HepG2 (cell line): Measurements from ENCODE around the gene LMOD1. TPM values are rescaled to one million over a fixed set of nuclear protein-coding genes. Genes with fewer than 3 reads are reported as not detected.

ENCODE experiments used
- ATAD3A ChIP-seq: sonication (generic); formaldehyde crosslinking; IDR thresholded peaks from 2 replicates; pipeline ENCODE4 v1.4.0; 2020; ENCODE audit warnings: missing genetic modification reagents
- ATRX ChIP-seq: sonication (generic); formaldehyde crosslinking; IDR thresholded peaks from 2 replicates; pipeline ENCODE4 v1.4.0; 2020; ENCODE audit warnings: missing genetic modification reagents, borderline replicate concordance
- CCDC6 ChIP-seq: sonication (generic); formaldehyde crosslinking; IDR thresholded peaks from 2 replicates; pipeline ENCODE4 v1.8.1; 2022; ENCODE audit warnings: mild to moderate bottlenecking, missing genetic modification reagents, moderate library complexity
- EZH2 ChIP-seq: conservative IDR thresholded peaks from 2 replicates; pipeline ENCODE4 v1.6.1; 2012; ENCODE audit warnings: mild to moderate bottlenecking, low read depth, low read length, moderate library complexity
- PHF5A ChIP-seq: IDR thresholded peaks from one replicate; pipeline ENCODE4 v1.6.1; 2018; ENCODE audit warnings: low read depth, missing genetic modification reagents; ENCODE audit not compliant: unreplicated experiment
- RFX1 ChIP-seq: fragments of 450-650 bp; IDR thresholded peaks from 2 replicates; pipeline ENCODE4 v1.6.1; 2017
- RFX5 ChIP-seq: IDR thresholded peaks from 2 replicates; pipeline ENCODE4 v1.6.1; 2011; ENCODE audit warnings: low read depth, low read length, improper control_type of control experiment
- RFXANK ChIP-seq: IDR thresholded peaks from 2 replicates; pipeline ENCODE4 v1.6.1; 2016
- ZBTB38 ChIP-seq: sonication (generic); formaldehyde crosslinking; IDR thresholded peaks from 2 replicates; pipeline ENCODE4 v1.5.1; 2020; ENCODE audit warnings: mild to moderate bottlenecking, missing genetic modification reagents
- ZNF101 ChIP-seq: sonication (generic); formaldehyde crosslinking; IDR thresholded peaks from 2 replicates; pipeline ENCODE4 v1.4.0; 2020; ENCODE audit warnings: mild to moderate bottlenecking, low read depth, missing genetic modification reagents, borderline replicate concordance
- ZNF382 ChIP-seq: sonication (generic); formaldehyde crosslinking; IDR thresholded peaks from 2 replicates; pipeline ENCODE4 v1.5.0; 2020; ENCODE audit warnings: missing genetic modification reagents, mild to moderate bottlenecking, borderline replicate concordance
- ZNF747 ChIP-seq: sonication (generic); formaldehyde crosslinking; IDR thresholded peaks from 2 replicates; pipeline ENCODE4 v1.8.1; 2023; ENCODE audit warnings: missing genetic modification reagents, mild to moderate bottlenecking, borderline replicate concordance
- polyA plus RNA-seq, 8 experiments: library from polyadenylated mRNA; depleted of rRNA in 3 of 8; stranded (reverse) in 7 of 8; unstranded in 1 of 8; fragments of >200 nt; fragmentation: Illumina TruSeq in 4 of 8; extraction: Trizol in 4 of 8; gene quantifications; 2 replicates each; pipeline versions ENCODE4 v1.2.1 to v1.2.3, GENCODE V29; 2011 to 2016; ENCODE audit warnings: low read depth in 4 of 8, missing spikeins in 1 of 8, mixed read lengths in 1 of 8; ENCODE audit not compliant: insufficient read depth in 1 of 8
- total RNA-seq, 5 experiments: library from RNA; depleted of rRNA; stranded (reverse); fragments of >200 nt; fragmentation: Illumina TruSeq; extraction: Trizol; gene quantifications; 2 replicates each; pipeline ENCODE4 v1.2.3, GENCODE V29; 2016; ENCODE audit warnings: low read depth in 1 of 5
- TF ChIP-seq, protein P1 (sequence below), 2 experiments: sonication (generic) in 1 of 2; formaldehyde crosslinking in 1 of 2; IDR thresholded peaks; 2 replicates each; pipeline versions ENCODE4 v1.4.0 to v1.6.1; 2018 to 2020; ENCODE audit warnings: missing genetic modification reagents in 2 of 2, borderline replicate concordance in 1 of 2, low read depth in 1 of 2, mild to moderate bottlenecking in 1 of 2, missing biosample characterization in 1 of 2
- TF ChIP-seq, protein P2 (sequence below): sonication (generic); formaldehyde crosslinking; IDR thresholded peaks from 2 replicates; pipeline ENCODE4 v1.8.0; 2022; ENCODE audit warnings: missing genetic modification reagents, mild to moderate bottlenecking, inconsistent platforms, borderline replicate concordance
- TF ChIP-seq, protein P3 (sequence below): sonication (generic); formaldehyde crosslinking; IDR thresholded peaks from 2 replicates; pipeline ENCODE4 v1.8.1; 2022; ENCODE audit warnings: mild to moderate bottlenecking, missing genetic modification reagents
- TF ChIP-seq, protein P4 (sequence below): IDR thresholded peaks from 2 replicates; pipeline ENCODE4 v1.4.0; 2020; ENCODE audit warnings: mild to moderate bottlenecking, missing genetic modification reagents
- TF ChIP-seq, protein P5 (sequence below): sonication (generic); formaldehyde crosslinking; IDR thresholded peaks from 2 replicates; pipeline ENCODE4 v1.4.0; 2020; ENCODE audit warnings: missing genetic modification reagents, borderline replicate concordance

The LMOD1 gene
- total and polyA plus RNA-seq, 2 of the 13 experiments (the other 11 are each of a cell fraction or from before 2014, with no cell fraction given), result not detected

DNA sequence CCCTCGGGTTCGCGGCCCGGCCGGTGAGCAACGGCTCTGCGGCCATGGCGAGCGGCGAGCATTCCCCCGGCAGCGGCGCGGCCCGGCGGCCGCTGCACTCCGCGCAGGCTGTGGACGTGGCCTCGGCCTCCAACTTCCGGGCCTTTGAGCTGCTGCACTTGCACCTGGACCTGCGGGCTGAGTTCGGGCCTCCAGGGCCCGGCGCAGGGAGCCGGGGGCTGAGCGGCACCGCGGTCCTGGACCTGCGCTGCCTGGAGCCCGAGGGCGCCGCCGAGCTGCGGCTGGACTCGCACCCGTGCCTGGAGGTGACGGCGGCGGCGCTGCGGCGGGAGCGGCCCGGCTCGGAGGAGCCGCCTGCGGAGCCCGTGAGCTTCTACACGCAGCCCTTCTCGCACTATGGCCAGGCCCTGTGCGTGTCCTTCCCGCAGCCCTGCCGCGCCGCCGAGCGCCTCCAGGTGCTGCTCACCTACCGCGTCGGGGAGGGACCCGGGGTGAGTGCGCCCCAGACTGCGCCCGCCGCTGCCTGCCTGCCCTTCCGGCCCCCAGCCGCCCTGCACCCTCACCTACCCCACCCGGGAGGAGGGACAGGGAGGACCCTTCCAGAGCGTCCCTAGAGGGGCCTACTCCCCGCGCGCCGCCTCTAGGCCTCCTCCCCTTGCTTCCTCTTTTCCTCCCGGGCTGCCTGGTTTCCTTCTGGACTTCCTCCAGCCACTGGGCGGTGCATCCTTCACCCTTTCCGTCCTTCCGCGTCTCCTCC, 36.5 kb upstream of the LMOD1 start, which contains the start of gene RNPEP (continued):
- TF ChIP-seq, protein P1, sequence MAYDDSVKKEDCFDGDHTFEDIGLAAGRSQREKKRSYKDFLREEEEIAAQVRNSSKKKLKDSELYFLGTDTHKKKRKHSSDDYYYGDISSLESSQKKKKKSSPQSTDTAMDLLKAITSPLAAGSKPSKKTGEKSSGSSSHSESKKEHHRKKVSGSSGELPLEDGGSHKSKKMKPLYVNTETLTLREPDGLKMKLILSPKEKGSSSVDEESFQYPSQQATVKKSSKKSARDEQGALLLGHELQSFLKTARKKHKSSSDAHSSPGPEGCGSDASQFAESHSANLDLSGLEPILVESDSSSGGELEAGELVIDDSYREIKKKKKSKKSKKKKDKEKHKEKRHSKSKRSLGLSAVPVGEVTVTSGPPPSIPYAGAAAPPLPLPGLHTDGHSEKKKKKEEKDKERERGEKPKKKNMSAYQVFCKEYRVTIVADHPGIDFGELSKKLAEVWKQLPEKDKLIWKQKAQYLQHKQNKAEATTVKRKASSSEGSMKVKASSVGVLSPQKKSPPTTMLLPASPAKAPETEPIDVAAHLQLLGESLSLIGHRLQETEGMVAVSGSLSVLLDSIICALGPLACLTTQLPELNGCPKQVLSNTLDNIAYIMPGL (CRISPR knock-in tag; IDR thresholded peaks at IDR 0.05; ENCODE audit: borderline replicate concordance in 1 of 2, low read depth in 1 of 2), result peak; percentile 52 to 92; a peak in 3 of 4 replicates
- peak; percentile 52; the same call in 1 of the 2 replicates for TF ChIP-seq CCDC6
- TF ChIP-seq, protein P2, sequence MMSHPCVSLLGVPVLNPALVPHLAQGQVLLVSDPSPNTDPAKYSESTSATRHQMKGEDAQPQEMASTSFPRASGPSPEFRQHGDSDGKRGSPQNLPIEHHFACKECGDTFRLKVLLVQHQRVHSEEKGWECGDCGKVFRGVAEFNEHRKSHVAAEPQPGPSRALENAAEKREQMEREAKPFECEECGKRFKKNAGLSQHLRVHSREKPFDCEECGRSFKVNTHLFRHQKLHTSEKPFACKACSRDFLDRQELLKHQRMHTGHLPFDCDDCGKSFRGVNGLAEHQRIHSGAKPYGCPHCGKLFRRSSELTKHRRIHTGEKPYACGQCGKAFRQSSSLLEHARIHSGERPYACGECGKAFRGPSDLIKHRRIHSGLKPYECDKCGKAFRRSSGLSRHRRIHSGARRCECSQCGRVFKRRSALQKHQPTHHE (CRISPR knock-in tag), result peak; percentile 74; the same call in 1 of the 2 replicates
- no peak for TF ChIP-seq ZNF382 (CRISPR knock-in tag)
- TF ChIP-seq, protein P3, sequence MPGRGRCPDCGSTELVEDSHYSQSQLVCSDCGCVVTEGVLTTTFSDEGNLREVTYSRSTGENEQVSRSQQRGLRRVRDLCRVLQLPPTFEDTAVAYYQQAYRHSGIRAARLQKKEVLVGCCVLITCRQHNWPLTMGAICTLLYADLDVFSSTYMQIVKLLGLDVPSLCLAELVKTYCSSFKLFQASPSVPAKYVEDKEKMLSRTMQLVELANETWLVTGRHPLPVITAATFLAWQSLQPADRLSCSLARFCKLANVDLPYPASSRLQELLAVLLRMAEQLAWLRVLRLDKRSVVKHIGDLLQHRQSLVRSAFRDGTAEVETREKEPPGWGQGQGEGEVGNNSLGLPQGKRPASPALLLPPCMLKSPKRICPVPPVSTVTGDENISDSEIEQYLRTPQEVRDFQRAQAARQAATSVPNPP (CRISPR knock-in tag), result 0 out of 2 replicates have a peak, but pooled peaks have one; percentile 42
- 0 out of 2 replicates have a peak, but pooled peaks have one; percentile 35 for TF ChIP-seq ZNF747
- no peak for TF ChIP-seq ATRX (CRISPR knock-in tag)
- no peak for TF ChIP-seq RFX1
- TF ChIP-seq, protein P4, sequence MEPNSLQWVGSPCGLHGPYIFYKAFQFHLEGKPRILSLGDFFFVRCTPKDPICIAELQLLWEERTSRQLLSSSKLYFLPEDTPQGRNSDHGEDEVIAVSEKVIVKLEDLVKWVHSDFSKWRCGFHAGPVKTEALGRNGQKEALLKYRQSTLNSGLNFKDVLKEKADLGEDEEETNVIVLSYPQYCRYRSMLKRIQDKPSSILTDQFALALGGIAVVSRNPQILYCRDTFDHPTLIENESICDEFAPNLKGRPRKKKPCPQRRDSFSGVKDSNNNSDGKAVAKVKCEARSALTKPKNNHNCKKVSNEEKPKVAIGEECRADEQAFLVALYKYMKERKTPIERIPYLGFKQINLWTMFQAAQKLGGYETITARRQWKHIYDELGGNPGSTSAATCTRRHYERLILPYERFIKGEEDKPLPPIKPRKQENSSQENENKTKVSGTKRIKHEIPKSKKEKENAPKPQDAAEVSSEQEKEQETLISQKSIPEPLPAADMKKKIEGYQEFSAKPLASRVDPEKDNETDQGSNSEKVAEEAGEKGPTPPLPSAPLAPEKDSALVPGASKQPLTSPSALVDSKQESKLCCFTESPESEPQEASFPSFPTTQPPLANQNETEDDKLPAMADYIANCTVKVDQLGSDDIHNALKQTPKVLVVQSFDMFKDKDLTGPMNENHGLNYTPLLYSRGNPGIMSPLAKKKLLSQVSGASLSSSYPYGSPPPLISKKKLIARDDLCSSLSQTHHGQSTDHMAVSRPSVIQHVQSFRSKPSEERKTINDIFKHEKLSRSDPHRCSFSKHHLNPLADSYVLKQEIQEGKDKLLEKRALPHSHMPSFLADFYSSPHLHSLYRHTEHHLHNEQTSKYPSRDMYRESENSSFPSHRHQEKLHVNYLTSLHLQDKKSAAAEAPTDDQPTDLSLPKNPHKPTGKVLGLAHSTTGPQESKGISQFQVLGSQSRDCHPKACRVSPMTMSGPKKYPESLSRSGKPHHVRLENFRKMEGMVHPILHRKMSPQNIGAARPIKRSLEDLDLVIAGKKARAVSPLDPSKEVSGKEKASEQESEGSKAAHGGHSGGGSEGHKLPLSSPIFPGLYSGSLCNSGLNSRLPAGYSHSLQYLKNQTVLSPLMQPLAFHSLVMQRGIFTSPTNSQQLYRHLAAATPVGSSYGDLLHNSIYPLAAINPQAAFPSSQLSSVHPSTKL (CRISPR knock-in tag), result peak; percentile 48; the same call in 1 of the 2 replicates
- TF ChIP-seq, protein P5, sequence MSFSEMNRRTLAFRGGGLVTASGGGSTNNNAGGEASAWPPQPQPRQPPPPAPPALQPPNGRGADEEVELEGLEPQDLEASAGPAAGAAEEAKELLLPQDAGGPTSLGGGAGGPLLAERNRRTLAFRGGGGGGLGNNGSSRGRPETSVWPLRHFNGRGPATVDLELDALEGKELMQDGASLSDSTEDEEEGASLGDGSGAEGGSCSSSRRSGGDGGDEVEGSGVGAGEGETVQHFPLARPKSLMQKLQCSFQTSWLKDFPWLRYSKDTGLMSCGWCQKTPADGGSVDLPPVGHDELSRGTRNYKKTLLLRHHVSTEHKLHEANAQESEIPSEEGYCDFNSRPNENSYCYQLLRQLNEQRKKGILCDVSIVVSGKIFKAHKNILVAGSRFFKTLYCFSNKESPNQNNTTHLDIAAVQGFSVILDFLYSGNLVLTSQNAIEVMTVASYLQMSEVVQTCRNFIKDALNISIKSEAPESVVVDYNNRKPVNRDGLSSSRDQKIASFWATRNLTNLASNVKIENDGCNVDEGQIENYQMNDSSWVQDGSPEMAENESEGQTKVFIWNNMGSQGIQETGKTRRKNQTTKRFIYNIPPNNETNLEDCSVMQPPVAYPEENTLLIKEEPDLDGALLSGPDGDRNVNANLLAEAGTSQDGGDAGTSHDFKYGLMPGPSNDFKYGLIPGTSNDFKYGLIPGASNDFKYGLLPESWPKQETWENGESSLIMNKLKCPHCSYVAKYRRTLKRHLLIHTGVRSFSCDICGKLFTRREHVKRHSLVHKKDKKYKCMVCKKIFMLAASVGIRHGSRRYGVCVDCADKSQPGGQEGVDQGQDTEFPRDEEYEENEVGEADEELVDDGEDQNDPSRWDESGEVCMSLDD (CRISPR knock-in tag), result no peak
- TF ChIP-seq RFXANK, result no peak
- no peak for TF ChIP-seq EZH2
- TF ChIP-seq PHF5A, result no peak
- peak; percentile 12; the same call in 1 of the 2 replicates for TF ChIP-seq ZBTB38 (CRISPR knock-in tag)
- TF ChIP-seq ZNF101, result 0 out of 2 replicates have a peak, but pooled peaks have one; percentile 27
- TF ChIP-seq RFX5, result no peak
- TF ChIP-seq ATAD3A (CRISPR knock-in tag), result no peak
